GM13976 (cell line): ENCODE data around the gene PRCP.

ENCODE experiments used
- DNase-seq: peaks from one replicate; pipeline ENCODE4 v3.0.0; 2012; ENCODE audit warnings: low spot score
- CTCF ChIP-seq: IDR thresholded peaks from 2 replicates; pipeline ENCODE4 v1.5.1; 2012; ENCODE audit warnings: borderline replicate concordance, mild to moderate bottlenecking; ENCODE audit not compliant: insufficient read depth; ENCODE audit errors: extremely low read depth, missing control alignments, control extremely low read depth
- in situ Hi-C: fragments of 300-500 bp; cut with MboI; formaldehyde crosslinking; loops from one replicate; pipeline ENCODE4 v1.12.0; 2022; ENCODE audit warnings: low sequenced_read_pairs, mixed read lengths, inconsistent platforms; ENCODE audit not compliant: unreplicated experiment

PRCP gene

GRCh38 chr11:82810738-82811137 is 89.5 kb downstream of the PRCP start:
- no peak for DNase-seq
- no peak for TF ChIP-seq CTCF
- in situ Hi-C loops = no loop called here

- DNase-seq = no peak
- no peak for TF ChIP-seq CTCF
- in situ Hi-C loops = no loop called here
Measured at GRCh38 chr11:82810326-82810725, 89.9 kb downstream of the PRCP start.

- in situ Hi-C loops = no loop called here
- TF ChIP-seq CTCF = no peak
- DNase-seq = no peak
Measured at GRCh38 chr11:82807646-82808045, 92.6 kb downstream of the PRCP start.

- no peak for TF ChIP-seq CTCF
- in situ Hi-C loops = no loop called here
- DNase-seq = no peak
Measured at GRCh38 chr11:82802710-82803109, 97.5 kb downstream of the PRCP start.

GRCh38 chr11:82796998-82797961 is 103.0 kb downstream of the PRCP start:
- DNase-seq = no peak
- no peak for TF ChIP-seq CTCF
- in situ Hi-C loops = no loop called here

GRCh38 chr11:82794490-82794889 is 105.7 kb downstream of the PRCP start:
- no peak for TF ChIP-seq CTCF
- in situ Hi-C loops = no loop called here
- DNase-seq = no peak
